Nephron progenitor cell (in vitro differentiated cells): ENCODE measurements around the gene TRMT44.
"Not testable (repeated sequence)": the region's sequence is repeated elsewhere in the genome, so short reads cannot be mapped to it uniquely, and the experiment has no call there.

Experiments
- DNase-seq: peaks from one replicate; pipeline ENCODE4 v3.0.0; 2021
- H3K27ac Mint-ChIP-seq: 2 replicates; pipeline ENCODE4 v1.8.0; 2021; ENCODE audit warnings: mild to moderate bottlenecking, moderate library complexity, mixed read lengths
- H3K27me3 Mint-ChIP-seq: 2 replicates; pipeline ENCODE4 v1.8.0; 2021; ENCODE audit warnings: mild to moderate bottlenecking, low read depth, mixed read lengths; ENCODE audit not compliant: poor library complexity
- H3K36me3 Mint-ChIP-seq: 2 replicates; pipeline ENCODE4 v1.8.0; 2021; ENCODE audit warnings: low read depth, mixed read lengths
- H3K4me1 Mint-ChIP-seq: 2 replicates; pipeline ENCODE4 v1.8.0; 2021; ENCODE audit warnings: mixed read lengths
- H3K4me3 Mint-ChIP-seq: 2 replicates; pipeline ENCODE4 v1.8.0; 2021; ENCODE audit warnings: mild to moderate bottlenecking, moderate library complexity, mixed read lengths
- H3K9me3 Mint-ChIP-seq: 2 replicates; pipeline ENCODE4 v1.8.0; 2021; ENCODE audit warnings: mild to moderate bottlenecking, moderate library complexity, mixed read lengths
- CTCF ChIP-seq: fragments of 200-600 bp; sonication (generic); IDR thresholded peaks from 2 replicates; pipeline ENCODE4 v1.5.0; 2021; ENCODE audit warnings: antibody characterized with exemption

TRMT44 gene

GRCh38 chr4:8477095-8477635, 36.6 kb downstream of the TRMT44 start:
- H3K4me1 Mint-ChIP-seq = peaks cover 44% of the 10 kb centered on the region
- TF ChIP-seq CTCF = no peak
- H3K9me3 Mint-ChIP-seq = no peaks in the 10 kb centered on the region
- H3K27ac Mint-ChIP-seq = no peak overlapping the region
- peaks cover 5% of the 10 kb centered on the region for H3K27me3 Mint-ChIP-seq
- peaks cover 25% of the 10 kb centered on the region for H3K36me3 Mint-ChIP-seq
- DNase-seq = no peak
- H3K4me3 Mint-ChIP-seq = no peak overlapping the region

GRCh38 chr4:8477676-8478075, 37.1 kb downstream of the TRMT44 start:
- Mint-ChIP-seq H3K27me3 (peaks cover 5% of the 10 kb centered on the region), H3K36me3 (peaks cover 25% of the 10 kb centered on the region), H3K4me1 (peaks cover 40% of the 10 kb centered on the region), H3K9me3 (no peaks in the 10 kb centered on the region), H3K27ac (no peak overlapping the region), H3K4me3 (no peak overlapping the region)
- TF ChIP-seq CTCF = no peak
- no peak for DNase-seq

- Mint-ChIP-seq H3K36me3 (peaks cover 25% of the 10 kb centered on the region), H3K4me3 (no peak overlapping the region), H3K27me3 (peaks cover 5% of the 10 kb centered on the region), H3K27ac (no peak overlapping the region), H3K4me1 (peaks cover 33% of the 10 kb centered on the region), H3K9me3 (no peaks in the 10 kb centered on the region)
- no peak for TF ChIP-seq CTCF
- DNase-seq = no peak
Measured at GRCh38 chr4:8478371-8478770, 37.8 kb downstream of the TRMT44 start.

GRCh38 chr4:8478801-8479744, 38.5 kb downstream of the TRMT44 start:
- TF ChIP-seq CTCF = no peak
- Mint-ChIP-seq H3K36me3 (peaks cover 25% of the 10 kb centered on the region), H3K27me3 (peaks cover 10% of the 10 kb centered on the region), H3K4me1 (peaks cover 27% of the 10 kb centered on the region), H3K9me3 (no peaks in the 10 kb centered on the region), H3K27ac (no peak overlapping the region), H3K4me3 (no peak overlapping the region)
- DNase-seq = no peak

- TF ChIP-seq CTCF = no peak
- no peaks in the 10 kb centered on the region for H3K9me3 Mint-ChIP-seq
- peaks cover 25% of the 10 kb centered on the region for H3K36me3 Mint-ChIP-seq
- peaks cover 15% of the 10 kb centered on the region for H3K27me3 Mint-ChIP-seq
- peaks cover 29% of the 10 kb centered on the region for H3K4me1 Mint-ChIP-seq
- DNase-seq = no peak
- H3K27ac Mint-ChIP-seq = no peak overlapping the region
- H3K4me3 Mint-ChIP-seq = no peak overlapping the region
Measured at GRCh38 chr4:8480221-8480620, 39.6 kb downstream of the TRMT44 start.

- peaks cover 50% of the 10 kb centered on the region for H3K4me1 Mint-ChIP-seq
- H3K36me3 Mint-ChIP-seq = peaks cover 39% of the 10 kb centered on the region
- not testable (repeated sequence) for DNase-seq, H3K4me3 Mint-ChIP-seq, H3K27ac Mint-ChIP-seq
- H3K27me3 Mint-ChIP-seq = peaks cover 15% of the 10 kb centered on the region
- peaks cover 42% of the 10 kb centered on the region for H3K9me3 Mint-ChIP-seq
Measured at GRCh38 chr4:8486643-8487042, 46.1 kb downstream of the TRMT44 start.
